CD4-positive, alpha-beta T cell treated with Interleukin-6 at 100 ng/mL for 8 hours (primary cell): ENCODE results near the gene MRPS6.

ENCODE experiments used
- DNase-seq: peaks from one replicate; pipeline ENCODE4 v3.0.0-alpha.2; 2020; ENCODE audit warnings: mixed read lengths, low spot score

MRPS6 gene

GRCh38 chr21:34180407-34180806, 107.0 kb downstream of the MRPS6 start:
- no peak for DNase-seq

- DNase-seq, result no peak
Observed at GRCh38 chr21:34180826-34181359, 107.5 kb downstream of the MRPS6 start.

GRCh38 chr21:34181431-34182039, 108.2 kb downstream of the MRPS6 start:
- no peak for DNase-seq

GRCh38 chr21:34182436-34182835, 109.1 kb downstream of the MRPS6 start:
- no peak for DNase-seq

GRCh38 chr21:34183331-34183928, 110.1 kb downstream of the MRPS6 start:
- no peak for DNase-seq

- no peak for DNase-seq
Observed at GRCh38 chr21:34184232-34184631, 110.9 kb downstream of the MRPS6 start.

GRCh38 chr21:34185026-34185750, 111.8 kb downstream of the MRPS6 start:
- no peak for DNase-seq

- DNase-seq, result no peak
Observed at GRCh38 chr21:34186109-34186719, 112.8 kb downstream of the MRPS6 start.

GRCh38 chr21:34187935-34188334, 114.6 kb downstream of the MRPS6 start:
- DNase-seq, result no peak

- no peak for DNase-seq
Observed at GRCh38 chr21:34189506-34189905, 116.1 kb downstream of the MRPS6 start.

GRCh38 chr21:34190576-34191321, 117.4 kb downstream of the MRPS6 start:
- no peak for DNase-seq

GRCh38 chr21:34191876-34192275, 118.5 kb downstream of the MRPS6 start:
- DNase-seq, result no peak
